Coronary artery (tissue), 2 donors: ENCODE measurements around the gene GUCD1.

Source experiments
- DNase-seq: peaks from one replicate; pipeline ENCODE4 v3.0.0-alpha.2; 2017; ENCODE audit warnings: low spot score
- H3K27ac ChIP-seq, 2 donors: fragments of 200-600 bp; sonication (generic); one replicate each; pipeline ENCODE4 v1.5.1; 2016 to 2019
- H3K4me3 ChIP-seq: fragments of 200-600 bp; sonication (generic); 2 replicates; pipeline ENCODE4 v1.5.1; 2016; ENCODE audit warnings: mild to moderate bottlenecking, moderate library complexity
- CTCF ChIP-seq: fragments of 200-600 bp; sonication (generic); IDR thresholded peaks from one replicate; pipeline ENCODE4 v1.5.1; 2019; ENCODE audit warnings: antibody characterized with exemption

GUCD1 gene

GRCh38 chr22:24591286-24591830 is 36.4 kb upstream of the GUCD1 start:
- no peak for DNase-seq
- peak overlapping the region in 1 of 2 donors; percentile 92 for H3K27ac ChIP-seq
- no peak for TF ChIP-seq CTCF
- no peak overlapping the region for H3K4me3 ChIP-seq

- no peak overlapping the region for H3K27ac ChIP-seq
- H3K4me3 ChIP-seq, result no peak overlapping the region
- no peak for DNase-seq
- TF ChIP-seq CTCF, result no peak
Measured at GRCh38 chr22:24590596-24591173, 35.7 kb upstream of the GUCD1 start.

GRCh38 chr22:24589518-24590030 is 34.6 kb upstream of the GUCD1 start:
- no peak for DNase-seq
- TF ChIP-seq CTCF, result no peak
- Histone ChIP-seq H3K4me3 (no peak overlapping the region), H3K27ac (peak overlapping the region in 1 of 2 donors; percentile 38)

- peak overlapping the region in 1 of 2 donors; percentile 38 for H3K27ac ChIP-seq
- no peak for TF ChIP-seq CTCF
- DNase-seq, result no peak
Measured at GRCh38 chr22:24588757-24589481, 34.0 kb upstream of the GUCD1 start.

GRCh38 chr22:24588381-24588756 is 33.4 kb upstream of the GUCD1 start:
- no peak overlapping the region for H3K4me3 ChIP-seq
- no peak for DNase-seq
- TF ChIP-seq CTCF, result no peak
- peak overlapping the region in 1 of 2 donors; percentile 38 for H3K27ac ChIP-seq

More at GRCh38 chr22:24588757-24589481, 34.0 kb upstream of the GUCD1 start:
- H3K4me3 ChIP-seq, result no peak overlapping the region

GRCh38 chr22:24587948-24588347 is 33.0 kb upstream of the GUCD1 start:
- Histone ChIP-seq H3K4me3 (no peak overlapping the region), H3K27ac (peak overlapping the region in 1 of 2 donors; percentile 38)
- TF ChIP-seq CTCF, result no peak
- no peak for DNase-seq

- no peak for TF ChIP-seq CTCF
- DNase-seq, result no peak
- Histone ChIP-seq H3K4me3 (no peak overlapping the region), H3K27ac (no peak overlapping the region)
Measured at GRCh38 chr22:24587251-24587650, 32.3 kb upstream of the GUCD1 start.
